GM12864 (cell line): Measurements from ENCODE around the gene SIPA1.

Experiments used
- DNase-seq: peaks from one replicate; pipeline ENCODE4 v3.0.0-alpha.2; 2011; ENCODE audit warnings: low read depth
- H3K4me3 ChIP-seq: 2 replicates; pipeline ENCODE4 v1.5.1; 2011; ENCODE audit warnings: mild to moderate bottlenecking, low read depth, low read length, control low read depth
- TF ChIP-seq, protein P1 (sequence below): IDR thresholded peaks from 2 replicates; pipeline ENCODE4 v1.5.1; 2011; ENCODE audit warnings: low read depth, mild to moderate bottlenecking, moderate library complexity, low read length, control low read depth, inconsistent platforms; ENCODE audit errors: missing control alignments

The SIPA1 gene, protein sequence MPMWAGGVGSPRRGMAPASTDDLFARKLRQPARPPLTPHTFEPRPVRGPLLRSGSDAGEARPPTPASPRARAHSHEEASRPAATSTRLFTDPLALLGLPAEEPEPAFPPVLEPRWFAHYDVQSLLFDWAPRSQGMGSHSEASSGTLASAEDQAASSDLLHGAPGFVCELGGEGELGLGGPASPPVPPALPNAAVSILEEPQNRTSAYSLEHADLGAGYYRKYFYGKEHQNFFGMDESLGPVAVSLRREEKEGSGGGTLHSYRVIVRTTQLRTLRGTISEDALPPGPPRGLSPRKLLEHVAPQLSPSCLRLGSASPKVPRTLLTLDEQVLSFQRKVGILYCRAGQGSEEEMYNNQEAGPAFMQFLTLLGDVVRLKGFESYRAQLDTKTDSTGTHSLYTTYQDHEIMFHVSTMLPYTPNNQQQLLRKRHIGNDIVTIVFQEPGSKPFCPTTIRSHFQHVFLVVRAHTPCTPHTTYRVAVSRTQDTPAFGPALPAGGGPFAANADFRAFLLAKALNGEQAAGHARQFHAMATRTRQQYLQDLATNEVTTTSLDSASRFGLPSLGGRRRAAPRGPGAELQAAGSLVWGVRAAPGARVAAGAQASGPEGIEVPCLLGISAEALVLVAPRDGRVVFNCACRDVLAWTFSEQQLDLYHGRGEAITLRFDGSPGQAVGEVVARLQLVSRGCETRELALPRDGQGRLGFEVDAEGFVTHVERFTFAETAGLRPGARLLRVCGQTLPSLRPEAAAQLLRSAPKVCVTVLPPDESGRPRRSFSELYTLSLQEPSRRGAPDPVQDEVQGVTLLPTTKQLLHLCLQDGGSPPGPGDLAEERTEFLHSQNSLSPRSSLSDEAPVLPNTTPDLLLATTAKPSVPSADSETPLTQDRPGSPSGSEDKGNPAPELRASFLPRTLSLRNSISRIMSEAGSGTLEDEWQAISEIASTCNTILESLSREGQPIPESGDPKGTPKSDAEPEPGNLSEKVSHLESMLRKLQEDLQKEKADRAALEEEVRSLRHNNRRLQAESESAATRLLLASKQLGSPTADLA

DNA sequence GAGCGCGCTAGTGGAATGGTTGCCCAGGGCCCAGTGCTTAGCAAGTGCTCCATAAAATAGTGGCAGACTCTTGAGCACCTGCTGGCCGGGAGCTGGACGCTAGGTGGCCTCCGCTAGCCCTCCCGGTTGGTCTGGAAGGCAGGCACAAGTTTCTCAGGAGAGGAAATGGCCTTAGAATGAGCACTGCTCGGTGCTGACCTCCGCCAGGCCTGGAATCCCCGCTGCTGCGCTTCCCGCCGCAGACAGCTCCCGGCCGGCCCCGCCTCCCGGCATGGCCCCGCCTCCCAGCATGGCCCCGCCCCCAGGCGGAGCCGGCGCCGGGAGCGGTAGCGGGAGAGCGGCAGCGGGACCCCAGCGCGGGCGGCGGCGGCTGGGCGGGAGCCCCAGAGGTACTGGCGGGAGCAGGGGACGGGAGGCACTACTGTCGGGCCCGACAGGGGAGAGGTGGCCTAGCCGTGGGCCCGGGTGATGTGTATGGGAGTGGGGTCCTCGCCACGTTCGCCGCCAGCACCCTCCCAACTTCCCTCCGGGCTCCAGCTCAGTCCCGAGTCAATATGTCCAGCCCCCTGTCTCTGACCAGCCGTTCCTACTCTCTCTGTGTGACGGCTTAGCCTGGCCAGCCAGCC is at the start of gene SIPA1:
TSS of gene SIPA1 (plus strand) at position 308 of the 626 bp plus-strand sequence. CDS start 2,821 bp downstream, outside the sequence.
- peak within 1 kb of the TSS; percentile 80 for H3K4me3 ChIP-seq
- DNase-seq: no peak
- TF ChIP-seq, protein P1, sequence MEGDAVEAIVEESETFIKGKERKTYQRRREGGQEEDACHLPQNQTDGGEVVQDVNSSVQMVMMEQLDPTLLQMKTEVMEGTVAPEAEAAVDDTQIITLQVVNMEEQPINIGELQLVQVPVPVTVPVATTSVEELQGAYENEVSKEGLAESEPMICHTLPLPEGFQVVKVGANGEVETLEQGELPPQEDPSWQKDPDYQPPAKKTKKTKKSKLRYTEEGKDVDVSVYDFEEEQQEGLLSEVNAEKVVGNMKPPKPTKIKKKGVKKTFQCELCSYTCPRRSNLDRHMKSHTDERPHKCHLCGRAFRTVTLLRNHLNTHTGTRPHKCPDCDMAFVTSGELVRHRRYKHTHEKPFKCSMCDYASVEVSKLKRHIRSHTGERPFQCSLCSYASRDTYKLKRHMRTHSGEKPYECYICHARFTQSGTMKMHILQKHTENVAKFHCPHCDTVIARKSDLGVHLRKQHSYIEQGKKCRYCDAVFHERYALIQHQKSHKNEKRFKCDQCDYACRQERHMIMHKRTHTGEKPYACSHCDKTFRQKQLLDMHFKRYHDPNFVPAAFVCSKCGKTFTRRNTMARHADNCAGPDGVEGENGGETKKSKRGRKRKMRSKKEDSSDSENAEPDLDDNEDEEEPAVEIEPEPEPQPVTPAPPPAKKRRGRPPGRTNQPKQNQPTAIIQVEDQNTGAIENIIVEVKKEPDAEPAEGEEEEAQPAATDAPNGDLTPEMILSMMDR: no peak

DNA sequence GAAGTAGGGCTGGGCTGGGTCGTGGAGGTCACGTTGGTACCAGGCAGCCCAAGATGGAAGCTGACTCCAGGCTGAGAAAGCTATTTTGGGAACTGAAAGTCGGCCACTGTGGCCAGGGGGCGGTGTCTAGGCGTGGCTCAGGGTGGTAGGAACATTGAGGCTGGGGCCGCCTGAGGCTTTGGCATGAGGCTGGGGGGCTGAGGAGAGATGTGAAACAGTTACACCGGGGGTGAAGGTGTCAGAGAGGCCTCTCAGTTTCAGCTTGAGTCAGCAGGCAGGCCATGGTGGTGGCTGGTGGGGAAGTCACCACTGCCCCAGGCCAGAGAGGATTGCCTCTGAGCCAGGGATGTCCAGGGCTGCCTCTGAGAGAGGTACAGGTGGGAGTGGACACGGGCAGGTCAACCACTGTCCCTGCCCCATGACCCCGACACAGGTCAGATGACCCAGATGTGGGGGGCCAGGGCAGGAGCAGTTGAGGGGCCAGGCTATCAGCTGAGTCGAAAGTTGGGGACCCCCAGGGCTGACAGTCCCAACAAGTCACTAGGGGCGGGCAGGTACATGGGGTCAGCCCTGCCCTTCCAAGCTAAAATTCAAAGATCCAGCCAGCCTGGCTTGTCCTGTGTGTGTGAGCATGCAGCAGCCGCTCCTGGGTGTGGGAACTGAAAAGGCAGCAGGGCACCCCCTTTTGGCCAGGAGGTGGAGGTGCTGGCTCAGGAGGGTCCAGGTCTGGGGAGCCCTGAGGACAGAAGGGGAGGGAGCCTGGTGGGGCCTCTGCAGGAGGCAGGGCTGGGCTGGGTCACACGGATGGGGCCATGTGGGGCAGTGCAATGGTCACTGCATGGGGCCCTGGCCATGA is 49.5 kb upstream of the SIPA1 start:
- TF ChIP-seq, protein P1: peak; percentile 87
- peak; percentile 96 for DNase-seq
- peak overlapping the region; percentile 34 for H3K4me3 ChIP-seq

DNA sequence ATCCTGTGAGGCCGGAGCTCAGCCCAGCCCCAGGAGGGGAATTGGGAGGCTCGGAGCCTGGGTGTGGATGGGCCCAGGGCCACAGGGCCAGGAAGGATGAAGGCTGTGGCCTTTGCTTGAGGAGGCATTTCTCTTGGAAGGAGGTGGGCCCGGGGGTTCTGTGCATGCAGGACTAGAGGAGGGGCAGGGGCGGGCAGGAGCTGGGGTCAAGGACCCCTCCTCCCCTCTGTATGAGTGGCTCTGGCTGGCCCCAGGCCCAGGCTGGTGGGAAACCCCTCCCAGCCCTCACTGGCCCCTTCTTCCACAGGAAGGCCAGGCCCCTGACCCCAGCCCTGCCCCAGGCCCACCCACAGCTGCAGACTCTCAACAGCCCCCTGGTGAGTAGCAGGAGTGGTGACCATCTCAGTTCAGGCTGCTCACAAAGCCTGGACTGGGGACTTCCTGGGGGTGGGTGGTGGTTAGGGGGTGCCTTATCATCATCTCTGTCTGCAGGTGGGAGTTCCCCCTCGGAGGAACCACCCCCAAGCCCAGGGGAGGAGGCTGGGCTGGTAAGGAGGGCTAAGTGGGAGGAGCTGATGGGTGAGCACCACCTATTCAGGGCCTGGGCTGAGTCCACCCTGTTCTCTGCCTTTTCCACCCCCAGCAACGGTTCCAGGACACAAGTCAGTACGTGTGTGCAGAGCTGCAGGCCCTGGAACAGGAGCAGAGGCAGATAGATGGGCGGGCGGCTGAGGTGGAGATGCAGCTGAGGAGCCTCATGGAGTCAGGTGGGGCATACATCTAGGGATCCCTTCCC is 48.3 kb upstream of the SIPA1 start:
- no peak overlapping the region for H3K4me3 ChIP-seq
- TF ChIP-seq, protein P1: no peak
- DNase-seq: no peak

DNA sequence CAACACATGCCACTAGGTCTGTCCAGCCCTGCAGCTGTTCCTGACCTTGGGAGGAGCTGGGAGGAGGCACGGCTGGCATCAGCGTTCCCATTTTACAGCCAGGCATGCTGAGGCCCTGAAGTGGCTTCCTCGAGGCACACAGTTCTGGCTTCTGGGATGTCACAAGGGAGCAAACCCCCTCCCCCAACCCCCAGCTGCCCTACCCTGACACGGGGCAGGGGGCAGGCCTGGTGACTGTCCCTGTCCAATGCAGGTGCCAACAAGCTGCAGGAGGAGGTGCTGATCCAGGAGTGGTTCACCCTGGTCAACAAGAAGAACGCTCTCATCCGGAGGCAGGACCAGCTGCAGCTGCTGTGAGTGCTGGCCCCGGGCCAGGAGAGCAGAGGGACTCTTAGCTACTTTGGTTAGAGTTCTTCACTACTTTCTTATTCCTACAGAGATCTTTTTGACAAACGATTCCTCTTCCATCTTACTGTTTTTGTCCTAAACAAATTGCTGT is 47.6 kb upstream of the SIPA1 start:
- no peak overlapping the region for H3K4me3 ChIP-seq
- DNase-seq: no peak
- TF ChIP-seq, protein P1: no peak

DNA sequence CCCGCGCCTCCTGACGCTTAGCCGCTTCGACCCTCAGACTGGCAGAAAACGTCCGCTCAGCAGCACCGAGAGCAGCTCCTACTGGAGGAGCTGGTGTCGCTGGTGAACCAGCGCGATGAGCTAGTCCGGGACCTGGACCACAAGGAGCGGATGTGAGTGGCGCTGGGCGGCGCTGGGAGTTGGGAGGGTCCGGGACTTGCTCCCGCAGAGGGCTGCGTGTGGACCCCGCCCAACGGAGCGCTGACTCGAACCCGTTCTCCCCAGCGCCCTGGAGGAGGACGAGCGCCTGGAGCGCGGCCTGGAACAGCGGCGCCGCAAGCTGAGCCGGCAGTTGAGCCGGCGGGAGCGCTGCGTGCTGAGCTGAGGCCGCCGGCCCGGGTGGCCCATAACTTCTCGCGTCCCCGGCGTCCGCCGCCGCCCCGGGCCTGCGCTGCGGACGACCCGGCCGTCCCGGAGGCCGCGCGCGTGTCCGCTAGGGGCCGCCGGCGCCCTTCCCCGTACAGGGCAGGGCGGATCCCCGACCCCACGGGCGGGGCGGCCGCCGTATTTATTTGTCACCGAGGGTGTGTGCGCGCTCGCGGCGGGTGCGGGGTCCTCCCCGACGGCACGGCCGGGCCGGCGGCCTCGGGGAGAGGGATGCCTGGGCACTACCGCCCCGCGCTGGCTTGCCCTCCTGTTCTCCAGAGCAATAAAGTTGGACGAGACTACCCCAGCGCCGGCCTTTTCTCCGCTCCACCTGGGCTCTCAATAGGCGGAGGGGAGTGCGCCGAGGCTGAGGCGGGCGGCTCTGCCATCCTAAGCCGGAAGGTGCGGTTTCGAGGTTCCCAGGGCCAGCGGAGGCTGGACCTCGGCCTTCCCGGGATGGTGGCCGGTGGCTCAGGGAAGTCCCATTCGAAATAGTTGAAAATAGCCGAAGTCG is 45.7 kb upstream of the SIPA1 start:
- DNase-seq: no peak
- TF ChIP-seq, protein P1: no peak
- H3K4me3 ChIP-seq: no peak overlapping the region
